Natural killer cell treated with Interleukin-12 subunit alpha and Interleukin-12 subunit beta and Interleukin-15 and Interleukin-18, amount 100 ng/mL, for 72 hours (primary cell): ENCODE results near the gene GBGT1. TPM values are rescaled to one million over a fixed set of nuclear protein-coding genes. Genes with fewer than 3 reads are reported as not detected.

Experiments used
- total RNA-seq, 2 donors: library from RNA; stranded (reverse); gene quantifications; one replicate each; pipeline ENCODE4 v1.2.3, GENCODE V29; 2022

Gene GBGT1
- total RNA-seq, 2 donors from 2014 or later = 4.1 to 7.2 TPM

Other genes starting within 250 kb of the GBGT1 start
- gene TSC1, start 219.3 kb downstream of the GBGT1 start, total RNA-seq = 10 to 100 TPM; 37.8 to 45.7 TPM
- under 1 TPM in 1 of 2 donors, not detected in 1; 0.45 TPM for gene GFI1B, start 185.2 kb downstream of the GBGT1 start, total RNA-seq
- gene GTF3C5, start 132.9 kb downstream of the GBGT1 start, total RNA-seq = 10 to 100 TPM; 69.2 to 81.4 TPM
- gene CEL, start 101.9 kb downstream of the GBGT1 start, total RNA-seq = 1 to 10 TPM in 1 of 2 donors, under 1 TPM in 1; 0.95 to 2.1 TPM
- gene RALGDS, start 42.7 kb downstream of the GBGT1 start, total RNA-seq = 100 to 1,000 TPM; 138 to 159 TPM
- not detected for gene OBP2B, start 45.3 kb upstream of the GBGT1 start, total RNA-seq
- under 1 TPM; 0.25 to 0.69 TPM for gene ABO, start 111.3 kb upstream of the GBGT1 start, total RNA-seq
- 10 to 100 TPM; 11.5 to 23.9 TPM for gene SURF6, start 172.3 kb upstream of the GBGT1 start, total RNA-seq
- gene MED22, start 184.2 kb upstream of the GBGT1 start, total RNA-seq = 10 to 100 TPM; 34.8 to 43.3 TPM
- gene RPL7A, start 184.3 kb upstream of the GBGT1 start, total RNA-seq = 1,000 to 10,000 TPM; 1,580 to 1,944 TPM
- gene SURF1, start 192.6 kb upstream of the GBGT1 start, total RNA-seq = 10 to 100 TPM; 26.0 to 28.4 TPM
- gene SURF2, start 192.6 kb upstream of the GBGT1 start, total RNA-seq = 10 to 100 TPM; 15.2 to 21.6 TPM
- 100 to 1,000 TPM; 390 to 433 TPM for gene SURF4, start 212.1 kb upstream of the GBGT1 start, total RNA-seq
- under 1 TPM in 1 of 2 donors, not detected in 1; 0.19 TPM for gene STKLD1, start 212.5 kb upstream of the GBGT1 start, total RNA-seq